Colonic mucosa (tissue), 4 donors: ENCODE measurements around the gene LYVE1. TPM values are rescaled to one million over a fixed set of nuclear protein-coding genes. Genes with fewer than 3 reads are reported as not detected.

Experiments
- DNase-seq: peaks from one replicate; pipeline ENCODE4 v3.0.0-alpha.2; 2020
- H3K27ac ChIP-seq: fragments of 200-600 bp; one replicate; pipeline ENCODE4 v1.8.0; 2021
- H3K27me3 ChIP-seq: fragments of 200-600 bp; one replicate; pipeline ENCODE4 v1.8.0; 2021
- H3K36me3 ChIP-seq: fragments of 200-600 bp; one replicate; pipeline ENCODE4 v1.8.0; 2021
- H3K4me1 ChIP-seq: fragments of 200-600 bp; one replicate; pipeline ENCODE4 v1.8.0; 2021; ENCODE audit warnings: mild to moderate bottlenecking
- H3K4me3 ChIP-seq: fragments of 200-600 bp; one replicate; pipeline ENCODE4 v1.8.0; 2021
- H3K9ac ChIP-seq, 2 donors: one replicate each; pipeline ENCODE4 v1.7.0; 2013; ENCODE audit warnings: control low read depth in 2 of 2, low read depth in 2 of 2, low read length in 2 of 2
- H3K9me3 ChIP-seq: fragments of 200-600 bp; one replicate; pipeline ENCODE4 v1.8.0; 2021
- CTCF ChIP-seq: fragments of 200-600 bp; IDR thresholded peaks from one replicate; pipeline ENCODE4 v1.8.0; 2022; ENCODE audit warnings: antibody characterized with exemption, mild to moderate bottlenecking
- intact Hi-C: fragments of 100-400 bp; cut with DNase I; formaldehyde crosslinking; loops from one replicate; pipeline ENCODE4 v1.14.1; 2022
- total RNA-seq, 2 donors: library from RNA; stranded (reverse); fragmentation: NEBNext Ultra II Directional in 1 of 2; extraction: Animal tissue kit (Norgen Biotek cat#: 25700) in 1 of 2; gene quantifications; one replicate each; pipeline ENCODE4 v1.2.1, GENCODE V29; 2021
- donor health status: healthy.
- donor health status: DM: no; HTN: no; CAD: no.
- donor health status: DM: no; HTN: no; CAD: no.

The LYVE1 gene
- total RNA-seq, 2 donors from 2014 or later, result 10.3 to 29.3 TPM

GRCh38 chr11:10514202-10514601 lies 54.3 kb downstream of the LYVE1 start:
- intact Hi-C loops, result loop anchor here (10.0 kb wide), 3 partner anchors 109 to 221 kb away; no protein-coding TSS in a partner anchor
- H3K27ac ChIP-seq, result no peak overlapping the region
- no peaks in the 10 kb centered on the region for H3K36me3 ChIP-seq
- no peaks in the 10 kb centered on the region for H3K9me3 ChIP-seq
- H3K27me3 ChIP-seq, result no peaks in the 10 kb centered on the region
- H3K9ac ChIP-seq, result no peak overlapping the region
- H3K4me1 ChIP-seq, result no peaks in the 10 kb centered on the region
- H3K4me3 ChIP-seq, result no peak overlapping the region
- peak; percentile 16 for TF ChIP-seq CTCF
- no peak for DNase-seq

DNA sequence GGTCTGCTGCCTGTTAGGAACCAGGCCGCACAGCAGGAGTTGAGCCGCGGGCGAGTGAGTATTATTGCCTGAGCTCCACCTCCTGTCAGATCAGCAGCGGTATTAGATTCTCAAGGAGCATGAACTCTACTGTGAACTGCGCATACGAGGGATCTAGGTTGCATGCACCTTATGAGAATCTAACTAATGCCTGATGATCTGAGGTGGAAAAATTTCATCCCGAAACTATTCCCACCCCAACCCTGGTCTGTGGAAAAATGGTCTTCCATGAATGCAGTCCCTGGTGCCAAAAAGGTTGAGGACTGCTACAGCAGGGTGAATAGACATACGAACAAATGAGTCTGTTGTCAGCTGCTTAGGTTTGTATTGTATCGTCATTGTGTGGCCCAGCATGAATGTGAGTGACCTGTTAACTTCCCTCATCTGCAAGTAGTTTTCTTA lies 57.3 kb downstream of the LYVE1 start:
- no peak for DNase-seq
- intact Hi-C loops, result loop anchor here (10.0 kb wide), 3 partner anchors 106 to 224 kb away; no protein-coding TSS in a partner anchor
- no peak for TF ChIP-seq CTCF
- Histone ChIP-seq H3K27me3 (no peaks in the 10 kb centered on the region), H3K9ac (no peak overlapping the region), H3K27ac (no peak overlapping the region), H3K9me3 (no peaks in the 10 kb centered on the region), H3K4me3 (no peak overlapping the region), H3K36me3 (no peaks in the 10 kb centered on the region), H3K4me1 (no peaks in the 10 kb centered on the region)

Other genes starting within 250 kb of the LYVE1 start
- 1 to 10 TPM; 7.9 to 9.7 TPM for gene AMPD3, start 113.4 kb downstream of the LYVE1 start, total RNA-seq
- 10 to 100 TPM; 24.0 to 39.3 TPM for gene RNF141, start 27.5 kb downstream of the LYVE1 start, total RNA-seq
- 10 to 100 TPM in 1 of 2 donors, 1 to 10 TPM in 1; 3.5 to 18.7 TPM for gene IRAG1, start 125.1 kb upstream of the LYVE1 start, total RNA-seq
- gene CTR9, start 182.6 kb upstream of the LYVE1 start, total RNA-seq, result 10 to 100 TPM; 33.9 to 37.4 TPM
- 1,000 to 10,000 TPM; 1,073 to 1,080 TPM for gene EIF4G2, start 240.3 kb upstream of the LYVE1 start, total RNA-seq